Hair follicular keratinocyte (primary cell): Measurements from ENCODE around the gene KRTAP5-4. TPM values are rescaled to one million over a fixed set of nuclear protein-coding genes. Genes with fewer than 3 reads are reported as not detected.

Experiments
- total RNA-seq: library from RNA; depleted of rRNA; stranded (reverse); fragments of >200 nt; gene quantifications from 2 replicates; pipeline ENCODE4 v1.2.3, GENCODE V29; 2015

Gene KRTAP5-4
- total RNA-seq, result not detected in 2 replicates

GRCh38 chr11:1622086-1622485 is at the start of gene KRTAP5-4:
Gene KRTAP5-4, minus strand, starts transcription at chr11:1622138. Its CDS starts 45 bp downstream, at chr11:1622093.

DNA sequence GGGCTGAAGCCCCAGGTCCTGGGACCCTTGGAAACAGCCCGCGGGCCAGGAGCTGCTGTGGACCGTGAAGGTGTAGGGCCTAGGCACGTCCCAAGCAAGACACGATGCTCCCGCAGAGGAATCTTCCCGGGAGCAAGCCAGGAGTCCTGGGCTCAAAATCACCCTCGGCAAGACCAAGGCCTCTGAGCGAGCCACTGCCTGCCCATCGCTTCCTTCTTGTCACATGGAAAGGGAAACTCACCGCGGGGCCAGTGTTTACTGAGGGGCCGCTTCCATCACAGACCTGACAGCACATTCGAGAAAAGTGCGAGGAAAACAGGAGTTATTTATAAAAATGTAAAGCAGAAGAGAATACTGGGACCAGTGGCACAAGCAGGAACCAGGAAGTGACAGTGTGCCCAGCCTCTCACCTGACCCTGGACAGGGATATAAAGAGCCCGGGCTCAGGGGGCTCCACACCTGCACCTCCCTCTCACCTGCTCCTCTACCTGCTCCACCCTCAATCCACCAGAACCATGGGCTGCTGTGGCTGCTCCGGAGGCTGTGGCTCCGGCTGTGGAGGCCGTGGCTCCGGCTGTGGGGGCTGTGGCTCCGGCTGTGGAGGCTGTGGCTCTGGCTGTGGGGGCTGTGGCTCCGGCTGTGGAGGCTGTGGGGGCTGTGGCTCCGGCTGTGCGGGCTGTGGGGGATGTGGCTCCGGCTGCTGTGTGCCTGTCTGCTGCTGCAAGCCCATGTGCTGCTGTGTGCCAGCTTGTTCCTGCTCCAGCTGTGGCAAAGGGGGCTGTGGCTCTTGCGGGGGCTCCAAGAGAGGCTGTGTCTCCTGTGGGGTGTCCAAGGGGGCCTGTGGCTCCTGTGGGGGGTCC is 7.6 kb upstream of the KRTAP5-4 start, which contains the start of gene KRTAP5-5:
Gene KRTAP5-5, plus strand, starts transcription at position 450 of the 860 bp plus-strand sequence. Its CDS starts 66 bp downstream, at position 516.

DNA sequence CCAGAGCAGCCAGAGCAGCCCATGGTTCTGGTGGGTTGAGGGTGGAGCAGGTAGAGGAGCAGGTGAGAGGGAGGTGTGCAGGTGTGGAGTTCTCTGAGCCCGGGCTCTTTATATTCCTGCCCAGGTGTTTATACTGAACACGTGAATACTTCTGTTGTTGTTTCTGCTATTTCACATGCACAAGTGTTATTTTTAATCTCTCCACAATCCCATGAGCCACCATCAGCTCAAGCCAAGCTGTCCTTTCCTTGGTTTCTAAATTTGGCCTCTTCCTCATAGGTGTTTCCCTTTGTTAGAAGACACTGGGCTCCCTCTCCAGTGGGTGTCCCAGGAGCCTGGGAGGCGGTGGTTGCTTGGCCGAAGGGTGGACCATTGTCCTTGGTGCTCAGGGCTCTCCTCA is 13.6 kb downstream of the KRTAP5-4 start, which contains the start of gene KRTAP5-3:
Gene KRTAP5-3, minus strand, starts transcription at position 101 of the 400 bp plus-strand sequence. Its CDS starts 78 bp downstream, at position 23.

DNA sequence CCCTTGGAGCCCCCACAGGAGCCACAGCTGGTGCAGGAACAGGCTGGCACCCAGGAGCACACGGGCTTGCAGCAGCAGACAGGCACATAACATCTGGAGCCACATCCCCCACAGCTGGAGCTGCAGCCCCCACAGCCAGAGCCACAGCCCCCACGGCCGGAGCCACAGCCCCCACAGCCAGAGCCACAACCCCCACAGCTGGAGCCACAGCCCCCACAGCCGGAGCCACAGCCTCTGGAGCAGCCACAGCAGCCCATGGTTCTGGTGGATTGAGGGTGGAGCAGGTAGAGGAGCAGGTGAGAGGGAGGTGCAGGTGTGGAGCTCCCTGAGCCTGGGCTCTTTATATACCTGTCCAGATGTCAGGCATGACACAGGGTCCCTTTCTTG is 24.0 kb downstream of the KRTAP5-4 start, which contains the start of gene KRTAP5-2:
Gene KRTAP5-2, minus strand, starts transcription at position 301 of the 387 bp plus-strand sequence. Its CDS starts 44 bp downstream, at position 257.

GRCh38 chr11:1584661-1585370 is 37.1 kb downstream of the KRTAP5-4 start, which contains the start of gene KRTAP5-1:
Gene KRTAP5-1, minus strand, starts transcription at chr11:1585283. Its CDS starts 34 bp downstream, at chr11:1585249.

GRCh38 chr11:1572197-1573076 is 49.5 kb downstream of the KRTAP5-4 start, which contains the start of gene DUSP8:
Gene DUSP8, minus strand, starts transcription at chr11:1572271. Its CDS starts 6,445 bp downstream, at chr11:1565826.

Other genes with a start within 250 kb of the KRTAP5-4 start
- gene BRSK2, start 232.2 kb downstream of the KRTAP5-4 start, total RNA-seq, result 0.04 and 0.23 TPM in 2 replicates
- gene MOB2, start 135.4 kb downstream of the KRTAP5-4 start, total RNA-seq, result 20.0 and 32.6 TPM in 2 replicates
- gene DUSP8, start 49.9 kb downstream of the KRTAP5-4 start, total RNA-seq, result 0.39 and 0.68 TPM in 2 replicates
- gene KRTAP5-1, start 36.9 kb downstream of the KRTAP5-4 start, total RNA-seq, result not detected in 2 replicates
- gene KRTAP5-2, start 23.8 kb downstream of the KRTAP5-4 start, total RNA-seq, result not detected in 2 replicates
- gene KRTAP5-3, start 13.7 kb downstream of the KRTAP5-4 start, total RNA-seq, result not detected in 2 replicates
- not detected in 2 replicates for gene KRTAP5-5, start 7.6 kb upstream of the KRTAP5-4 start, total RNA-seq
- gene KRTAP5-6, start 75.1 kb upstream of the KRTAP5-4 start, total RNA-seq, result not detected in 2 replicates
- gene IFITM10, start 128.5 kb upstream of the KRTAP5-4 start, total RNA-seq, result 0.08 TPM in 1 of 2 replicates, not detected in the other
- gene CTSD, start 141.8 kb upstream of the KRTAP5-4 start, total RNA-seq, result 152 and 181 TPM in 2 replicates
- gene SYT8, start 212.9 kb upstream of the KRTAP5-4 start, total RNA-seq, result 0.70 and 3.3 TPM in 2 replicates
- not detected in 2 replicates for gene TNNI2, start 216.8 kb upstream of the KRTAP5-4 start, total RNA-seq
- gene LSP1, start 230.9 kb upstream of the KRTAP5-4 start, total RNA-seq, result 0.19 TPM in 1 of 2 replicates, not detected in the other